Fibroblast of skin of left biceps (primary cell): ENCODE results near the gene POLR2C.
"Not testable (repeated sequence)": the region's sequence is repeated elsewhere in the genome, so short reads cannot be mapped to it uniquely, and the experiment has no call there.

Experiments used
- DNase-seq, 2 experiments: peaks; one replicate each; pipeline ENCODE4 v3.0.0-alpha.2; 2013; ENCODE audit warnings: low read depth in 2 of 2

Gene POLR2C

GRCh38 chr16:57462209-57462977 is at the start of gene POLR2C:
TSS of gene POLR2C (plus strand) at chr16:57462679. CDS start at chr16:57462725, 46 bp downstream.
- peak; percentile 55 for DNase-seq

DNA sequence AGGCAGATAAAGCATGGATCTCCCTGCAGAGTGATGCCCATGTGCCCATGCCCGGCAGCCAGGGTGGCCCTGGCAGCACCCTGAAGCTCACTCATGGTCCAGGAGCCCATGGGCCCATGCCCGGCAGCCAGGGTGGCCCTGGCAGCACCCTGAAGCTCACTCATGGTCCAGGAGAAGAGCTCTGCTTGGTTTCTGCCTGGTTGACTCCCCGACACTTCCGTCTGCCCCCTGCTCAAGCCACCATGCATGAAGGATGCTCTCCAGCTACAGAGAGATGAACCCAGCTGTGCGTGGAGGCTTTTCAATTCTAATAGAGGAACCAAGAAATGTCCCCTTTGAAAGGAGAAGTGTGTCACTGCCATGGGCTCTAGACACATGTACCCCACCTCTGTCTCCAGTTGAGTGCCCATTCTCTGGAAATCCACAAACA is 49.2 kb upstream of the POLR2C start:
- DNase-seq, result no peak

DNA sequence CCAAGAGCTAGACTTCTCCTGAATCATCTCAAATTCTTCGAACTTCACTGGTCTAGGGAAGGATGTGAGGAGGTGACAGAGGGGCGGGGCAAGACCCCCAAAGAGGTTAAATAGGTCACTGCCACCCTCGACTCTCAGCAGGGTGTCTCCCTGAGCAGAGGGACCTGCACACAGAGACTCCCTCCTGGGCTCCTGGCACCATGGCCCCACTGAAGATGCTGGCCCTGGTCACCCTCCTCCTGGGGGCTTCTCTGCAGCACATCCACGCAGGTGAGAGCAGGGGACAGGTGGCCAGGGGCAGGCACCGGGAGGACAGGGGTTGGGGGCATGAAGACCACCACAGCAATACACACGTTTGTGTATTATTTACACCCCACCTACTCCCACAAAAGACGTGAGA is 48.7 kb upstream of the POLR2C start:
- DNase-seq, result no peak

DNA sequence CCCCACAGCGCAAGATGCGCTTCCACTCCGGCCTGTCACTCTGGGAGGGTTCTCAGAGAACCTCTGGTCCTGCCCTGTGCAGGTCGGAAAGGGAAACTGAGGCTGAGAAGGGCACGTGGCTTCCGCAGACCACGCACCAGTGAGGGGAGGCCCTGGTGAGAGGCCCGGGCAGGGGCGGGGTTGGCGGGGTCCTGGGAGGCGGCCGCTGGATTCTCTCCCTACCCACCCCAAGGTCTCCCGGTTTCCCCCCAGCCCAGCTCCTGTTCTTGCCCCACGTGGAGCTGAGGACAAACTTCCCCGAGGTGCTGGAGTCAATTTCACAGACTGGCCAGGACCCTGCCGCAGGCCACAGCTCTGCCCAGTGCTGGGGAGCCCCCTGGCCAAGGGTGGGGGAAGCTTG is 46.4 kb upstream of the POLR2C start:
- no peak for DNase-seq

GRCh38 chr16:57419506-57419905 is 43.0 kb upstream of the POLR2C start:
- DNase-seq, result no peak

DNA sequence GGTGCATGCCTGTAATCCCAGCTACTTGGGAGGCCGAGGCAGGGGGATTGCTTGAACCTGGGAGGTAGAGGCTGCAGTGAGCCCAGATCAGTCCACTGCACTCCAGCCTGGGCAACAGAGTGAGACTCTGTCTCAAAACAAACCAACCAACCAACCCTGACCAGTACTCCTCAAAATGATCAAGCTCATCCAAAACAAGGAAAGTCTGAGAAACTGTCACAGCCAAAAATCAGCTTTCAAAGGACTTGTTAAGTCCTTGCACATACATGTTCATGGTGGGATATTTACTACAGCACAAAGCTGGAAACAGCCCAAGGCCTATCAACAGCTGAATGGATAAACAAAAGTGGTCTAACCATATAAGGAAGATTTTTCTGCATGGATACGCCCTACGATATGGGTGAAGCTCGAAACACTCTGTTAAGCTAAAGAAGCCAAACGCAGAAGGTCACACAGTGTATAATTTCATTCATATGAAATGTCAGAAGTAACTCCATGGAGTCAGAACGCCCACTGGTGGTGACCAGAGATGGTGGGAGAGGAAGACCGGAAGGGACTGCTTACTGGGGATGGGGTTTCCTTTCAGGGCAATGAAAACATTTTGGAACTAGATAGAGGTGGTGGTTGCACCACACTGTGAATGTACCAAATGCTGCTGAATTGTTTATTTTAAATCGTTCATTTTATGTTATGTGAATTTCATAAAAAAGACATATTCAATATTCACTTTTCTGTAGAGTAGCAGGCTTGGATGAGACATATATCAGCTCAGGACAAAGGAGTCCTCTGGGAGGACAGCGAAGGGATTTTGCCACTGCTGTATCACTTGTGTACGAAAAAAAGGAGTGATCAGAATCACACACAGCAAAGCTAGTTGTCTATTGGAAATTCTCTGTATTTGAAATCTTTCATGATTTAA is 40.2 kb upstream of the POLR2C start:
- peak; percentile 25 for DNase-seq

GRCh38 chr16:57423152-57423551 is 39.3 kb upstream of the POLR2C start:
- no peak for DNase-seq

- no peak for DNase-seq
Measured at GRCh38 chr16:57424583-57424982, 37.9 kb upstream of the POLR2C start.

GRCh38 chr16:57426356-57426755 is 36.1 kb upstream of the POLR2C start:
- DNase-seq, result no peak

GRCh38 chr16:57427307-57427706 is 35.2 kb upstream of the POLR2C start:
- no peak for DNase-seq

GRCh38 chr16:57427824-57428223 is 34.7 kb upstream of the POLR2C start:
- DNase-seq, result no peak

DNA sequence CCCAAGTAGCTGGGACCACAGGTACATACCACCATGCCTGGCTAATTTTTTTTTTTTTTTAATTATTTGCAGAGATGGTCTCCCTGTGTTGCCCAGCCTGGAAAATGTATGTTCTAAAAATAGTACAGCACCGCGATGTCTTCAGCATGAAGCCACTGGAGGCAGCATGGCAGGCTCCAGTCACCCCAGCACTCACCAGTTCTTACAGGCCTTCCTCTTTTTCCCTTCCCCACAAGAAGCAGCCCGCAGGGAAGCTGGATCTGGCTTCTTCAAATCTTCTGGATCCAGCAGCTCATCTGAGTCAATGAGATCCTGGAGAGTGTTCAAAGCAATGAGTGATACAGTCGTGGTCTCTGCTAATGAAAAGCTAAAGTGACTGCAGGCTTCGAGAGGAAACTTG is 31.5 kb upstream of the POLR2C start:
- DNase-seq, result no peak

- DNase-seq, result no peak
Measured at GRCh38 chr16:57432505-57432904, 30.0 kb upstream of the POLR2C start.

DNA sequence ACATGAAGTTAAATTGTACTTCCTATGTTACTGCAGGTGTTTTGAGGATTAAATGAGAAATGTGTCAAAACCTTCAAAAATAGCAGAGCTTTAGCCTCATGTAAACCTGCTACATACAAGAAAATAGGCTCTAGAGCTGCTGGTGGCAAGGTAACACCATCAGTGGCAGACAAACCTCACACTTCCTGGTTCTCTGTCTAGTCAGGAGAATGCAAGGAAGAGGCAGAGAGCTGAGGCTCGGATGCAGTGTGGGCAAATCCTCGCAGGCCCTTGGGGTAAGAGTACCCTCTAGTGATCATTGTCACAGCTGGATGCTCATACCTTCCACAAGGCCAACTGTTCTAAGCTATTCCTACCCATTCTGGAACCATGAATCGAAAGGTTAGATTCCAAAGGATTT is 29.5 kb upstream of the POLR2C start:
- no peak for DNase-seq

GRCh38 chr16:57434003-57434402 is 28.5 kb upstream of the POLR2C start:
- DNase-seq, result no peak

DNA sequence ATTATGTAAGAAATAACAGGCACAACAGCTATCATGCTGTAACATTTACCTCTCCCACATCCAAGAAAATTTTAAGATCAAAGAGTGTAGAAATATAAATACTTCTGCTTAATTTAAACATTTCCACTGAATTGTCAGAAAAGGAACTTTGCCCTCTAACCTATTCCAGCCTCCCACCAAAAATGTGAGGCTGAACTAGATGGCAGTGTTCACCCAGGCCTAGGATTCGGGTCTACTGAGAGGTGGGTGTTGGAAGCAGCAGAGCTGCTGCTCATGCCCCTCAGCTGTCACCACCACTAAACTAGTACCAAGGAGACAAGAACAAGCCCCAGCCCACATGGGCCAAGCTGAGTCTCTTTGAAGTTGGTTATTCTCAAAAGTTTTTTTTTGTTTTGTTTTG is 26.6 kb upstream of the POLR2C start:
- DNase-seq, result no peak

DNA sequence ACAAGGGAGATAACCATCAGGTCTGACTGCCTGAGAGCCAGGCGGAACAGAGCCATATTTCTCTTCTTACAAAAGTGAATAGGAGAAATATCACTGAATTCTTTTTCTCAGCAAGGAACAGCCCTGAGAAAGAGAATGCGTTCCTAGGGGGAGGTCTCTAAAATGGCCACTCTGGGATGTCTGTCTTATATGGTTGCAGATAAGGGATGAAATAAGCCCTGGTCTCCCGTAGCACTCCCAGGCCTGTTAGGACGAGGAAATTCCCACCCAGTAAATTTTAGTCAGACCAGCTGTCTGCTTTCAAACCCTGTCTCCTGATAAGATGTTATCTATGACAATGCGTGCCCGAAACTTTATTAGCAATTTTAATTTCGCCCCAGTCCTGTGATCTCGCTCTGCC is 22.5 kb upstream of the POLR2C start:
- not testable (repeated sequence) for DNase-seq

DNA sequence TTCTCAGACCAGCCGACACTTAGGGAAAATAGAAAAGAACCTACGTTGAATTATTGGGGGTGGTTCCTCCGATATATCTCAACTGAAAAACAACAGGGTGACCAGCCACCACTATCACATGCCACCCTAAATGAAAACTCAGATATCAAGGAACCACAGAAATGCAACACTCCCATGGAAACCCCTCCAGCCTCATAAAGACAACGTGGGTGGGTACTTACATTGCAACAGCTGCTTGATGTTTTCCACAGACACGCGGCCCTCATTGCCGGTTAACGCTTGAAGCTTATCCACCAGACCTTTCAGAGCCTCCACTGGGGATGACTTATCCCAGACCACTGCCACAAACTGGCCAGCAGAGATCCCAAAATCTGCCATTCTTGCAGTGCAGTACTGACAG is 21.9 kb upstream of the POLR2C start:
- DNase-seq, result not testable (repeated sequence)

GRCh38 chr16:57444711-57445110 is 17.8 kb upstream of the POLR2C start:
- DNase-seq, result no peak

- DNase-seq, result no peak
Measured at GRCh38 chr16:57445510-57445909, 17.0 kb upstream of the POLR2C start.

- DNase-seq, result no peak
Measured at GRCh38 chr16:57446531-57447185, 15.8 kb upstream of the POLR2C start.
